Caco-2 (cell line): ENCODE data around the gene KCNJ1. TPM values are rescaled to one million over a fixed set of nuclear protein-coding genes. Genes with fewer than 3 reads are reported as not detected.

Experiments used
- BruUV-seq: library from RNA; stranded (reverse); fragments of 400-500 nt; replicated peaks from 2 replicates; lab custom pipeline; 2021; lab: Mats Ljungman, UMichigan
- CTCF ChIA-PET: fragments of 300-600 bp; sonication (Branson Sonifier 250); formaldehyde crosslinking; loops from one replicate; lab custom pipeline; 2022; ENCODE audit warnings: antibody characterized with exemption; lab: Charles Lee
- POLR2A ChIA-PET: fragments of 300-600 bp; sonication (Branson Sonifier 250); formaldehyde crosslinking; loops from one replicate; lab custom pipeline; 2022; ENCODE audit warnings: antibody characterized with exemption; lab: Charles Lee
- DNase-seq, 2 experiments: peaks; one replicate each; pipeline versions ENCODE4 v3.0.0 to v3.0.0-alpha.2; 2020 to 2022
- H3K27me3 ChIP-seq: replicated peaks from 2 replicates; pipeline ENCODE4 v1.6.0; 2011; ENCODE audit warnings: low read length; ENCODE audit not compliant: control insufficient read depth, insufficient read depth
- H3K36me3 ChIP-seq: 2 replicates; pipeline ENCODE4 v1.5.1; 2011; ENCODE audit warnings: low read length; ENCODE audit not compliant: control insufficient read depth, insufficient read depth
- H3K4me1 ChIP-seq: fragments of 250-450 bp; sonication (Bioruptor Pico); 2 replicates; pipeline ENCODE4 v1.5.1; 2020; ENCODE audit warnings: mild to moderate bottlenecking
- H3K4me3 ChIP-seq: 2 replicates; pipeline ENCODE4 v1.5.1; 2011; ENCODE audit warnings: low read depth, mild to moderate bottlenecking, control low read depth, low read length
- H3K9me3 ChIP-seq: fragments of 250-450 bp; sonication (Bioruptor Pico); 2 replicates; pipeline ENCODE4 v1.5.1; 2020; ENCODE audit warnings: mild to moderate bottlenecking, moderate library complexity
- H3K27ac Mint-ChIP-seq: one replicate; pipeline ENCODE4 v1.8.0; 2022; ENCODE audit warnings: mixed read lengths; ENCODE audit not compliant: unreplicated experiment
- H3K27me3 Mint-ChIP-seq: one replicate; pipeline ENCODE4 v1.8.0; 2022; ENCODE audit warnings: mixed read lengths; ENCODE audit not compliant: insufficient read depth, unreplicated experiment
- H3K36me3 Mint-ChIP-seq: one replicate; pipeline ENCODE4 v1.8.0; 2022; ENCODE audit warnings: mild to moderate bottlenecking, mixed read lengths; ENCODE audit not compliant: insufficient read depth, unreplicated experiment
- H3K4me1 Mint-ChIP-seq: one replicate; pipeline ENCODE4 v1.8.0; 2022; ENCODE audit warnings: low read depth, mixed read lengths; ENCODE audit not compliant: unreplicated experiment
- H3K4me3 Mint-ChIP-seq: one replicate; pipeline ENCODE4 v1.8.0; 2022; ENCODE audit warnings: mild to moderate bottlenecking, moderate library complexity, mixed read lengths; ENCODE audit not compliant: unreplicated experiment
- H3K9me3 Mint-ChIP-seq: one replicate; pipeline ENCODE4 v1.8.0; 2022; ENCODE audit warnings: mixed read lengths; ENCODE audit not compliant: unreplicated experiment
- CTCF ChIP-seq, 2 experiments: fragments of 200-600 bp in 1 of 2; IDR thresholded peaks; 1 replicate in 1 of 2; 2 replicates in 1 of 2; pipeline versions ENCODE4 v1.5.1 to v1.8.0; 2011 to 2022; ENCODE audit warnings: antibody characterized with exemption in 1 of 2, control low read depth in 1 of 2, inconsistent platforms in 1 of 2, low read depth in 1 of 2, low read length in 1 of 2, mild to moderate bottlenecking in 1 of 2, moderate library complexity in 1 of 2; ENCODE audit not compliant: insufficient read depth in 1 of 2, severe bottlenecking in 1 of 2, unreplicated experiment in 1 of 2
- intact Hi-C: fragments of 100-400 bp; cut with micrococcal nuclease; formaldehyde crosslinking; loops from one replicate; pipeline ENCODE4 v1.10.0; 2022; ENCODE audit not compliant: unreplicated experiment
- total RNA-seq: library from RNA; stranded (reverse); gene quantifications from 2 replicates; pipeline ENCODE4 v1.2.3, GENCODE V29; 2022

The KCNJ1 gene
- total RNA-seq, 1 experiment from 2014 or later, result not detected

DNA sequence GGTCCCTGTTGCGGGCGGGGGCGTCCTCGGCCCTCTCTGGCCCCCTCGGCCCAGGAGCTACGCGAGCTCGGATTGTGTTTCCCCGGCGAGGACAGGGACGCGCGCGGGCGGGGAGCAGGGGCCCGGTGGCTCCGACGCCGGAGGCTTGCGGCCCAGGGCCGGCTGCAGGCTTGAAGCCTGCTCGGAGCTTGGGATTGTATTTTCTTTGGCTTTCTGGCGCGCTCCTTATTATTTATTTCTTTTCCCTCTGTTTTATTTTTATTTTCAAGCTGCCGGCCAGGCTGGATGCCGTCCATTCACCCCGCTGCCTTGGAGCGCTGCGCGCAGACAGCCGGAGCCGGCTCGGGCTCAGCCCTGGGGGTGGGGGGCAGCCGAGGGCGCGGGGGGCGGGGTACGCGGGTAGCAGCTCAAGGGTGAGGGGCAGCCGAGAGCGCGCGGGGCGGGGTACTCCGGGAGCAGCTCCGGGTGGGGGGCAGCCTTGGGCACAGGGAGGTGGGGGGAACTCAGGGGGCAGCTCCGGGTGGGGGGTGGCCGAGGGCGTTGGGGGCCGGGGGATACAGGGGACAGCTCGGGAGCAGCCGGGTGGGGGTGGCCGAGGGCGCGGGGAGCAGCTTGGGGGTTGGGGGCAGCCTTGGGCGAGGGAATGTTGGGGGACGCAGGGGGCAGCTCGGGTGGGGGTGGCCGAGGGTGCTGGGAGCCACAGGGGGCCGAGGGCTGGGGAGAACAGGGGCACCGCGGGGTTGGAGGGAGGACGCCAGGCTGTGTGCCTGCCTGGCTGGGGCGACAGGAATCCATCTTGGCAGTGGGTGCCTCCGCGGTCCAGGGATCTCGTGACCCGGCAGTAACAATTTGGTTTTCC is 42.7 kb downstream of the KCNJ1 start:
- Histone ChIP-seq H3K27me3 (no peaks in the 10 kb centered on the region), H3K4me1 (no peaks in the 10 kb centered on the region), H3K9me3 (0 out of 2 replicates have a peak, but pooled peaks cover 6% of the 10 kb centered on the region), H3K36me3 (no peaks in the 10 kb centered on the region), H3K4me3 (no peak overlapping the region)
- no peak for DNase-seq
- no peaks in the 10 kb centered on the region for H3K36me3 Mint-ChIP-seq
- H3K4me1 Mint-ChIP-seq, result no peaks in the 10 kb centered on the region
- no peak overlapping the region for H3K4me3 Mint-ChIP-seq
- intact Hi-C loops, result no loop called here
- ChIA-PET POLR2A (interaction anchor here (0.5 kb wide), 1 partner anchor 886 kb away, joined by 4 read pairs; no protein-coding TSS in a partner anchor), CTCF (interaction anchor here (0.6 to 0.7 kb wide), 2 partner anchors 9 to 160 kb away, joined by 3 to 4 read pairs; no protein-coding TSS in a partner anchor)
- no TSS peak for BruUV-seq
- H3K27me3 Mint-ChIP-seq, result peaks cover 12% of the 10 kb centered on the region
- H3K27ac Mint-ChIP-seq, result no peak overlapping the region
- H3K9me3 Mint-ChIP-seq, result no peaks in the 10 kb centered on the region
- TF ChIP-seq CTCF (IDR thresholded peaks at IDR 0.05; ENCODE audit: insufficient read depth in 1 of 2, low read depth in 1 of 2, low read length in 1 of 2, severe bottlenecking in 1 of 2, unreplicated experiment in 1 of 2), result no peak

GRCh38 chr11:128823753-128824152 is 43.3 kb downstream of the KCNJ1 start:
- H3K9me3 Mint-ChIP-seq, result no peaks in the 10 kb centered on the region
- H3K4me3 Mint-ChIP-seq, result no peak overlapping the region
- Histone ChIP-seq H3K36me3 (no peaks in the 10 kb centered on the region), H3K4me3 (no peak overlapping the region), H3K9me3 (0 out of 2 replicates have a peak, but pooled peaks cover 6% of the 10 kb centered on the region), H3K27me3 (no peaks in the 10 kb centered on the region), H3K4me1 (no peaks in the 10 kb centered on the region)
- no peak overlapping the region for H3K27ac Mint-ChIP-seq
- BruUV-seq, result no TSS peak
- intact Hi-C loops, result no loop called here
- peaks cover 18% of the 10 kb centered on the region for H3K27me3 Mint-ChIP-seq
- ChIA-PET POLR2A (no interaction called here), CTCF (interaction anchor here (0.6 kb wide), 1 partner anchor 193 kb away, joined by 5 read pairs; no protein-coding TSS in a partner anchor)
- H3K4me1 Mint-ChIP-seq, result no peaks in the 10 kb centered on the region
- no peak for TF ChIP-seq CTCF (IDR thresholded peaks at IDR 0.05; ENCODE audit: insufficient read depth in 1 of 2, low read depth in 1 of 2, low read length in 1 of 2, severe bottlenecking in 1 of 2, unreplicated experiment in 1 of 2)
- no peak for DNase-seq
- H3K36me3 Mint-ChIP-seq, result no peaks in the 10 kb centered on the region

DNA sequence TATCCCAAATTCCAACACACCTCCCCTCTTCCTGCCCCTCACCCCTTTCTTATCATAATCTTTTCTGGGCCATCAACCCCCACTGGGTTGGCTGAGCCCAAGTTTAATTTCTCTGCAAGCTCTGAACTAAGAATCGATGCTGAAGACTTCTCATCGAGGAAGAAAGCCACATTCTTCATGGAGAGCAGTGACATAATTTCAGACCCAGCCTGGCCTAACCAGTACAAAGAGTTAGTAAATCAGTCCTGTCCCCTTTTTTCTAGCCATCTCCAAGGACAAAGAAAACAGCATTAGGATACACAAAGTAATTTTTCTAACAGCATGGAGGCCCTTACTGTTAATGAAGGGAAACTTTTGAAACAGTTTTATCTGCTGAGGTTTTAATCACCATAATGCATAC is 45.0 kb downstream of the KCNJ1 start:
- intact Hi-C loops, result no loop called here
- Mint-ChIP-seq H3K36me3 (no peaks in the 10 kb centered on the region), H3K27ac (no peak overlapping the region), H3K9me3 (no peaks in the 10 kb centered on the region), H3K4me1 (no peaks in the 10 kb centered on the region), H3K27me3 (peaks cover 21% of the 10 kb centered on the region), H3K4me3 (no peak overlapping the region)
- DNase-seq, result no peak
- Histone ChIP-seq H3K4me1 (no peaks in the 10 kb centered on the region), H3K36me3 (no peaks in the 10 kb centered on the region), H3K9me3 (0 out of 2 replicates have a peak, but pooled peaks cover 6% of the 10 kb centered on the region), H3K4me3 (no peak overlapping the region), H3K27me3 (no peaks in the 10 kb centered on the region)
- ChIA-PET CTCF (no interaction called here), POLR2A (no interaction called here)
- TF ChIP-seq CTCF (IDR thresholded peaks at IDR 0.05; ENCODE audit: insufficient read depth in 1 of 2, low read depth in 1 of 2, low read length in 1 of 2, severe bottlenecking in 1 of 2, unreplicated experiment in 1 of 2), result no peak
- no TSS peak for BruUV-seq
